DMS53 (cell line): ENCODE measurements around the gene LRP11.
"Not testable (repeated sequence)": the region's sequence is repeated elsewhere in the genome, so short reads cannot be mapped to it uniquely, and the experiment has no call there.

Source experiments
- DNase-seq: peaks from one replicate; lab custom pipeline; 2025; lab: John Stamatoyannopoulos, UW

LRP11 gene

DNA sequence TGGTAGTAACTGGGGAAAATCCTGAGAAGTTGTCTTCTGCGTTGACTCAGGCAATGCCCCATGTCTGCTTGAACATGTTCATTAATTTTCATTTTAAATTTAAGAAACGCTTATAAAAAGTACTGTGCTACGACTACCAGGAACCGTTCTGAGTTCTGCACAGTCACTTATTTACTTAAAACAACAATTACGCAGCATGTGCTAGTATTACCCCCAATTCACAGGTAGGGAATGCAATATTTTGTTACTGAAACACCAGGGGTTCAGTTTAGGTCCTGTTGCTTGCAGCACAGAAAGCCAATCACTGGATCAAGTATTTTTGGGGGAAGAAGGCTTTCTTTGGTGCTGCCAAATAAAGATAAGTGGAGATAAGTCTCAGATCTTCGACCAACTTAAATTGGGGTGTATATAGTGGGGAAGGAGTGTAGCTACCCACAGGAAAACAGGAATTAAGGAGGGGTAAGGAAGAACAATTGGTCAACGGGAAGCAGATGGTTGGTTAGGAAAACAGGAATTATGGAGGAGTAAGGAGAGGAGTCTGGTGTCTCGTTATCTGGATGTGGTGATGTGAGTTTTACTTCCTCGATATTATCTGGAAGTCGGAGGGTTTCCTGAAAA lies 5.2 kb upstream of the LRP11 start:
- no peak for DNase-seq

DNA sequence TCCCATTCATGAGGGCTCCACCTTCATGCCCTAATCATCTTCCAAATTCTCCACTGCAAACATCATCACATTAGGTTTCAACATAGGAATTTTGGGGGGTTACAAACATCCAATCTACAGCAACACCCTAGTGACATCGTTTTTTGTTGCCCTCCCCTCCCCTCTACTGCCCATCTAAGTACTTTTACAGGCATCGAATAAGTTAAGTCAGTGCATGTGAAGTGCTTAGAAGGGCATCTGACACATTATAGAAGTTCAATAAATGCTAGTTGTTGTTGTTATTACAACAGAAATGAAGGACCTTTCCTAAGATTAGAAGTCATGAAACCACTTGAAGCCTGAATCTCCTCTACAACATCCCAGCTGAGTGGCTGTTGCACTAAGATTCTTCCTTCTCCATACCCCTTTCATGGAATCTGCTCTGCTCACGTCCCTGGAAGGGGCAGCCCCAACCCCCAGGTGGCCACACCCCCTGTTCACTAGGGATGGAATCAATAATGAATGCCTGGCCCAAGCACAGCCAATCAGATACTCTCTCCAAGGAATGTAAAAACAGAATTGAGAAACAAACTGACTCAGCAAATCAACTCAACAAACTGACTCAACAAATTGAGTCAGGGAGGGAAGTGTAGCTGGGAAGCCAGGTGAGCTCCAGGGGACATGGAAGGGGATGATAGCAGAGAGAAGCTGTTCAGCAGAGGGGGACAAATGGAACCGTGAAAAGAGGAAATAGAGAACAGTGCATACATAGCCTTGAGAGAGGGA lies 3.9 kb upstream of the LRP11 start:
- DNase-seq = no peak

DNA sequence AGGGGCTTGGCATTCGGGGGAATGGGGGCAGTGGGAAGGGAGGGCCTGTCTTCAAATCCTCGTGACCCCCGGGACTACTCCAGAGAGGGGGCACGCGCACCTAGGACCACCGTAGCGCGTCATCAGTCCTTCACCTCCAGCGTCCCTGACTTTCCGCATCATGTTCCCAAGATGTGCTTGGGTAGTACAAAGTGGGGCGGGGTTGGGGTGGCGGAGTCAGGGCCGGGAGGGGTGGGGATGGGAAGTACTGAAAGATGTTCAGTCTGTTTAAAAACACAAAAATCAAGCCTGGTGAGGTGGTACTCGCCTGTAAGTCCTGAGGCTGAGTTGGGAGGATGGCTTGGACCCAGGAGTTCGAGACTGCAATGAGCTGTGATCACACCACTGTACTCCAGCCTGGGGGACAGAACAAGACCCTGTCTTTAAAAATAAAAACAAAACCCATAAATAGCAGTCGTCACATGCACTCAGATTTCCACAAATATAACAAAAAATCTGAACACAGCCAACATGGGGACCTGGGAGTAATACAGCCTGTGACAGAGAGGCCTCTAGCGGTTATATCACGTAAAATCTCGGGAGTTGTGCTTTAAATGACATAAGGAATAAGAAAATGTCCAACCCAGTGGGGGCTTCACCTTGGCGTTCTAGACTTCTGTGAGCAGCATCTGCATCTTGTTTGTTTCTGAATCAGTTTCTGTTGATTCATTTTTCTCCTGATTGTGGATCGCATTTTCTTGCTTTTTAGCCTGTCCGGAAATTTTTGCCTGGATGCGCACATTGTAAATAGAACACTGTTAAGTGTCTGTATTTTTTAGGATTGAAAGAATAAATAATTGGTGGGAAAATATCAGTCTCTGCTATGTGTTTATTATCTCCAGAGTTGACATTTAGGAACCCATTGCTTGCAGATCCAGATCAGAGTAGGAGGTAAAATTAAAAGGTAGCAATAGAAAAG lies 698 bp upstream of the LRP11 start:
- DNase-seq = peak; percentile 83

DNA sequence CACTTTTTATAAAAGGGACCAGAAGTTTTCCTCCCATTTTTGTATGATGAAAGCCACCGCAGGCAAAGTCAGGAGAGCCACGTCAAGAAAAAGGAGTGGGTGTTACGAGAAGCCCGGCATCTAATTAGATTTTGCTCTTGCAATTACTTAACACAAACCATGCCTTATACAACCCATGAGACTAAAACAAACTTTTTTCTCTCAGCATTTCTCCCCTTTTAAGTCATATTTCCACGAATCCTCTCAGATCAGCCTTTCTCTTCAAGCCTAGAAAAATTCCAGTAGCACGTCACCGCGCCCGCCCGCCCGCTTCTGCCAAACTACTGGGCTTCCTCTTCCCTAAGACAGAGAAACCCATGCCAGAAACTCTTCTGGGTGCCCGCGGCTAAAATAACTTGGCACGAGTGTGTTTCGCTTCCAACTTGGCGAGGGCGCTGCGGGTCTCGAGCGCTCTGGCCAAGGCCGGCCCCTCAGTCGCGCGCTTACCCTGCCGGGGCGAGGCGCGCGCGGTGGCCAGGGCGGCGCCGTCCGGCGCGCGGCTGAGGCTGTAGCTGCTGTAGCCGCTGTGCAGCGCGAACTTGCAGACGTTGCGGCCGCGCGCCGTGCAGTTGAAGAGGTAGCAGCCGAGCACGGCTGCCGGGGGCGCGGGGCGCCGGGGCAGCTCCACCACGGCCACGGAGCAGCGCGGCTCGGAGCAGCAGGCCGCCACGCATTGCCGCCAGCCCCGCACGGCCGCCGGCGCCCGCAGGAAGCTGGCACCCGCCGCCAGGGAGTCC lies 1.0 kb downstream of the LRP11 start:
- DNase-seq = peak; percentile 77

DNA sequence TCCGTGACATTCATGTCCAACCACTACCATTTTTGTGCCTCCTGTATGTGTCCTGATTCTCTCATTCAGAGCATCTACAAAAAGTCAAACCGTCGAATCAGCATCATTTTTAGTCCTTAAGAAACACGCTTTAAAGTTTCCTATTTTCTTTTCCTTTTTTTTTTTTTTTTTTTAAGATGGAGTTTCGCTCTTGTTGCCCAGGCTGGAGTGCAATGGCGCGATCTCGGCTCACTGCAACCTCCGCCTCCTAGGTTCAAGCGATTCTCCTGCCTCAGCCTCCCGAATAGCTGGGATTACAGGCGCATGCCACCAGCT lies 1.8 kb downstream of the LRP11 start:
- not testable (repeated sequence) for DNase-seq

DNA sequence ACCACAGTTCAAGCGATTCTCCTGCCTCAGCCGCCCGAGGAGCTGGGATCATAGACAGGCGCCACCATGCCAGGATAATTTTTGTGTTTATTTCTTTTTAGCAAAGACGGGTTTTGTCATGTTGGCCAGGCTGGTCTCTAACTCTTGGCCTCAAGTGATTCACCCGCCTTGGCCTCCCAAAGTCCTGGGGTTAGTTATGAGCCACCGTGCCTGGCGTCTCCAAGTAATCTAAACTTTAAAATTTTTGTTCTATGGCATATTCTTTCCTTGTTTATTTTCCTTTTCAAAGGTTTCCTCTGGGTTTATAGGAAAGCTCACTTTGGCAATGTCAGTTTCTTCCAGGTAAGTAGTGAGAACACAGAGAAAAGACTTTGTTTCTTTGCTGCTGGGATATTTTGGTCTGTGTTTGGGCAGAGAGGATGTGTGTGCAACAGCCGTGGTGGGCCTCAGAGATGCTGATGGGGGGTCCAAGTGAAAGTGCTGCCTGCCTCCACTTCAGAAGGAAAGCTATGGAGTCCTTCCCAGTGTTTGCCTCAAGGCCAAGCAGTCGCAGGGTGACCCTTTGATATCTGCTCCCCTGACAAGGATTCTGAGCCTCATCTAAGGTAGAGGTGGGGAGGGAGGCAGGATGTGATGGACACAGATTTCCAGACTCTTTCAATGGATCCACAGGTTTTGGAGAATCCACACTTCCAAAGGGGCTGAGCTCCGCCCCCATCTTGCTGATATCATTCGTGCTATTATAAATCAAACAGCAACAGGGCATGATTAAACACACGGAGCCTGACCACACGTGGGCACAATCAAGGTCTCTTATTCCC lies 2.3 kb downstream of the LRP11 start:
- peak; percentile 25 for DNase-seq

DNA sequence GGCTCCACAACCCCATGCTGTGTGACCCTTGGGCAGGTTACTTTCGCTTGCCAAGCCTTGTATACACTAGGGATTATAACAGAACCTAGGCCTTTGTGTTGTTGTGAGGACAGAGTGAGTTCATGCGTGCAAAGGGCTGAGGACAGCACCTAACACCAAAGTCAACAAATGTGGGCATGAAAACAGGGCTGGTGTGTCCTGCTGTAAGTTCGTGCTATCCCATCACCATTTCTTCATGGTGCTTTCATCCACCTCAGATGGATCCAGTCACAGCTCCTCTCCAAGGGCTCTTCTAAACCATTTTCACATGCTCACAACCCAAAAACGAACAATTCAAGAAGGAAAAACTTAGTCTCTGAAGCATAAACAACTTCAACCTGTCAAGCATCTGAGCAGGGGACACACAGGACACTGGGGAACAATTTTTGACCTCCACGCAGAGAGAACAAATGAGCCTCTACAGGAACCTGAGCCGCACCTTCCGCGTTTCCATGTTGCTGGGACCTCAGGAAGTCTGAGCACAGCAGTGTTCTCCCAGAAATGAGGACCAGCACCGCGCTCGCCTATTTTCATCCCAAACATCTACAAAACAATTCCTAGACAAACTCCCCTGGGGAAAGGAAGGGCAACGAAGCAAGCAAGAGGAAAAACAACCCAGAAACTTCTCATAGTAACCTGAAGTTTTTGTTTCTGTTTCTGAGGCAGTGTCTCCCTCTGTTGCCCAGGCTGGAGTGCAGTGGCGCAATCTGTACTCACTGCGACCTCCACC lies 3.1 kb downstream of the LRP11 start:
- peak; percentile 95 for DNase-seq

DNA sequence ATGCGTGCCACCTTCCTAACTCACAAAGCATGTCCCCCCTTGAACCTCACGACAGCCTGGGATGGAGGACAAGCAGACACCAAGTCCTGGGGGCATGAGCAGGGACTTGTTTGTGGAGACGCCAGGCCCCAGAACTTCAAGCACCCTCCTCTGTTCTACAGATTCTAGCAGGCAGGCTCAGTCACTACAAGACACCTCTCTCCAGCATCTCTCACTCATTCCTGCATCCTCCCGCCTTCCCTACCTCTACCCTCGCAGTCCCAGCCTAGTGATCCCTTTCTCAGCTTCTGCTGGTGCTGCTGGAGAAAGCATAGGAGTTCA lies 3.7 kb downstream of the LRP11 start:
- no peak for DNase-seq

DNA sequence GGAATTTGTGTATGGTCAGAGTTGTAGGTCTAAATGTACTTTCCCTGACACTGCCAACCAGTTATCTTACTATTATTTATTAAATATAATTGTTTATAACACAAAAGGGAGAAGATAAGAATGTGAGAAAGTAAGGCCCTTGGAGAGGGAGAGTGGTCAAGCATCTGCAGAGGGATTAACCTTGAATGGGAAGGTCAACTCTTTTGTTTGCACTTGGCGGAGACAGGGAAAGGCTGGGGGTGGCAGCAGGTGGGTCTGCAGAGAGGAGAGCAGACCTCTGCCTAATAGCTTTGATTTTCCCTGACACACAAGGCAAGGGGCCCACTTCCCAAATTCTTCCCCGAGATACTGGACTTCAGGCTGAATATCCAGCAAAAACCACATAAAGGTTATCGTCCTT lies 4.2 kb downstream of the LRP11 start:
- DNase-seq = peak; percentile 50

DNA sequence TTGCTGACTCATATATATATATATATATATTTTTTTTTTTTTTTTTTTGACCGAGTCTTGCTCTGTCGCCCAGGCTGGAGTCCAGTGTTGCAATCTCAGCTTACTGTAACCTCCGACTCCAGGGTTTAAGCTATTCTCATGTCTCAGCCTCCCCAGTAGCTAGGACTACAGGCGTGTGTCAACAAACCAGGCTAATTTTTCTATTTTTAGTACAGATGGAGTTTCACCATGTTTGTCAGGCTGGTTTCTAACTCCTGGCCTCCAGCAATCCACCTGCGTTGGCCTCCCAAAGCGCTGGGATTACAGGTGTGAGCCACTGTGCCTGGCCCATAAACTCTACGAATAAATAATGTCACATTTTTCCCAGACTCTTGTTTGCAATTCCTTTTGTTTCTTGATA lies 4.8 kb downstream of the LRP11 start:
- peak; percentile 85 for DNase-seq

DNA sequence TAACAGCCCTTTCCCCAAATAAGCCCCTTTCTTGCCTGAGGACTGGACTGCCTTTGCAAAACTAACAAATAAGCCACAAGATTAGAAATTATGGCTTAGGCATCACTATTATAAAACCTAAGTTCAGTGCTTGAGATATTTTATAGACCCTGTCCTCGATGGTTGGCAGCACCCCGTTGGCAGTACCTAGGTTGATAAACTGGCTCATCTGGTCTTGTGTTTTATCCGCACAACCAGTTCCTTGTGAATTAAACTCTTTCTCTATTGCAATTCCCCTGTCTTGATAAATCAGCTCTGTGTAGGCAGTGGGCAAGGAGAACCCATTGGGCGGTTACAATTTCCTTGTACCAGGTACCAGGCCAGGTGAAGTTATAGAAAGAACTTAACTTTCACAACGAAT lies 6.6 kb downstream of the LRP11 start:
- DNase-seq = no peak

DNA sequence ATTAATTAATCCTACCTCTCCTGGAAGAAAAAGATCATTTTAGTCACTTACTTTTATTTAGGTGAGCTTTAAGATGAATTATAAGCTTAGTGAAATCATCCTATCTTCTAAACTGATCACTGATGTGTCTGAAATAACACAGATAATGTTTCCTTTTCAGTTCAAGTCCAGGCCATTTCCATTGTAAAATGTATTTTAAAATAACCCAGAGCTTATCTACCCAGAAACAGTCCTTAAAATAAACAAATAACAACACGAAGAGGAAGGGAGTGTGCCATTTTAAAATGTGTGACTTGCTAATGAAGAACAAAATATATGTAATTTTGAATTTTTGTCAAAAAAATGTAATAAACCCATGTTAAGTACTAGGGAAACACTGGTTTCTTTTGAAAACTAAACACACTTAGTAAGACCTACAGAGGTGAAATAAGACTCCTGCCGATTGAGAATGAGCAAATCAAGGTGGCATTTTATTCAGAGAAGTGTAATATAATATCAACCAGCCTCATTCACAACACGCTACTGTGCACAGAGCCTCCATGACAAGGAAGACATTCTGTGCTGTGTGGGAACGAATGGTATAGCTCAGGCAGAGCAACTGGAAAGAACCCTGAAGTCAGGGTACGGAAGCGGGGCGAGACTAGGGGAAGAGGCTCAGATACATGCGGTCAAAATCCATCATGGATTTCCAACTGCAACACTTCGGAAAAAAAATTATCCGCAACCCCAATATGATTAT lies 7.7 kb downstream of the LRP11 start:
- DNase-seq = no peak

DNA sequence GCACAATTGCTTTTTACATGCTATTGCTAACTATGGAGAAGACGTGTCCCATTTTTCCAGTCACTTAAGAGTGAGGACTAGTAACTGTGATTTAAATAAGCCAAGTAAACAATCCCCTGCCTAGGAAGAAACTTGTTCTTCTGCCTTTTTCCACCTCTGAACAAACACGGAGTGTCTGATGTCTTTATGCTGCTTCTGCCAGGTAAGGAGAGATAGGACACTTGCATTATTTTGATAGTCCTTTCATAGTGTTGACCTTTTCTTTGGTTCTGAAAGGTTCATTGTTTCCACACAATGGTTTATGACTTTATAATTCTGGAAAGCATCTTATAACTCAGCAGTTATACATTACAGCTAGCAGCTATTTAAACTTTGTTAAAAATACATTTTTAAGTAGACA lies 8.4 kb downstream of the LRP11 start:
- peak; percentile 60 for DNase-seq

DNA sequence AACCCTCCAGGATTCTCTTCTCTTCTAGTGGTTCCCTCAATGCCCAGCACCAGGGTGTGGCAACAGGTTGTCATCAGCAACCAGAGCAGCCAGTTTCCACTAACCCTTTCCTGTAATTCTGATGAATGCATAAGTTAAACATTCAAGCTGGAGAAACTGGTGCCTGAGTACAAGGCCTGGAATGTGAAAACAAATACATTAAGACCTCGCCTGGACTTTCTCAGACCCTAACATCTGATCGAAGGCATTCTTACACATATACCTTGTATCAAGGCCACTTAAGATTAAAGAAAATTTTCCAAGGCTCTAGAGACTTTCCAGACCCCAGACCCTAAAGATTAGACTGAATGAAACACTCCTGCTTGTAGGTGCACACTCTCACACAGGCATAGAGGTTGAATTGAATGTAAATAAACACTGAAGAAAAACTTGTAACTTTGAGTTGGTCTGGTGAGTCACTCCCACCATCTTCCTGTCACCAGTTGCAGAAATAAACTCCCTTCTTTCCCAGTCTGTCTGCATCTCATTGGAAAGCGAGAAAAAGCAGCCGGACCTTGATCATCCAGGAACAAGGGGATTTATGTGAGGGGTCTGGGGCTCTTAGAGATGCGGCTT lies 9.0 kb downstream of the LRP11 start:
- DNase-seq = peak; percentile 53

DNA sequence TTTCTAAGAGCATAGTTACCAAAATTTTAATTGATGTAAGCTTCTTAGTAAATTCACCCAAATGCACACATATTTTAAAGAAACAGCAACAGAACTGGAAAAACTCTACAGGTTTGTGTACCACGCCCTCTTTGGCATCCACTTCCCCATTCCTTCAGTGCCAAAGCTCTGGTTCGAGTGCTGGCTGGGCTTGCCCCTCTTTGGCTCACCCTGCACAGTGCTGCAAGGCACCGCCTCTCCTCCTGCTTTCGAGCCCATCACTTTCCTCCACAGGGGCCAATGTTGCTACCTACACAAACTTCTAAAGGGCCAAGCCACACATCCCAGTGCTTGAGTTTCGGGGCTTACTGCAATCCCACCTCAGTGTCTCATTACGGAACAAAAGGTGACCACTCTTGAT lies 9.6 kb downstream of the LRP11 start:
- DNase-seq = peak; percentile 17

DNA sequence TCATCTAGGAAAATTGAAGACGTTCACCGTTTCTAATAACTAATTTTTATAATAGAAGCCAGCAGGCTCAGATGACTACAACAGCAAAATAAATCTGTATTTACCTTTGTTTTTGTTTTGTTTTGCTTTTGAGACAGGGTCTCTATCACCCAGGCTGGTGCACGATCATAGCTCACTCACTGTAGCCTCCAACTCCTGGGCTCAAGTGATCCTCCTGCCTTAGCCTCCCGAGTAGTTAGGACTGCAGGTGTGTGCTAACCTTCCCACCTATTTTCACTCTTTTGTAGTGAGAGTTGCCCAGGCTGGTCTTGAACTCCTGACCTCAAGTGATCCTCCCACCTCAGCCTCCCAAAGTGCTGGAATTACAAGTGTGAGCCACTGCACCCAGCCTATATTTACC lies 10.1 kb downstream of the LRP11 start:
- DNase-seq = not testable (repeated sequence)

DNA sequence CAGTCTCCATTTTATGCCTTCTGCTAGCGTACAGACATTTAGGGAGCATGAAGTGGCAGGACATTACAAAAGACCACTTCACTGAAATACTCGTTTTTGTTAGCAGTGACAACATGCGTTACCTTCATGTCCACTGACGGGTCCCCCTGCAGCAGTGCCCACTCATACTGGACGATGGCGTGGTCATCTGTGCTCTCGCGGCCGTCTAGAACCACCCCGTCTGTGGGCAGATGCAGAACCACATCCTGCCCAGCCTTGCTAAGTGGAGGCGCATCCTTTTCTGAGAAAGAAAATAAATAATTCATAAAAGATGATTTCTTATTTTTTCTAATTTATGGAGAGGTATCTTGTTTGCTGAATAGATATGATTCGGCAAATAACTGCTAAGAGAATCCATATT lies 11.3 kb downstream of the LRP11 start:
- DNase-seq = peak; percentile 22

DNA sequence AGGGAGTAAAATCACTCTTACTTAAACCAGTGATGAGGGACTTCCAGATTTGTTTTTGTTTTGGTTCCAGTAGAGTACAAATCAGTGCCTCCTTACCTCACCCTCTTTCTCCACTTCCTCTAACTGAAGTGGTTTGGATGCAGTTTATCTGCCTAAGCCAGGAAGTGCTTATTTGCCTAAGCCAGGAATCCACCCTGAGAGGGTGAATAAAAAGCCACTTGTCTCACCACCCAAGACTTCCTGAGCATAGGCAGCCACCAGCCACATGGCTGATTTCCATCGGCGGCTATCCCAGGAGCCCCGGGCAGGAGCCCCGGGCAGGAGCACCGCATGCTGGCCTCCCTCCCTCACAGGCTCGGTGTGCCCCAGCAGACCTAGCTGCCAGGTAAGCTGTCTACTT lies 12.0 kb downstream of the LRP11 start:
- peak; percentile 90 for DNase-seq

DNA sequence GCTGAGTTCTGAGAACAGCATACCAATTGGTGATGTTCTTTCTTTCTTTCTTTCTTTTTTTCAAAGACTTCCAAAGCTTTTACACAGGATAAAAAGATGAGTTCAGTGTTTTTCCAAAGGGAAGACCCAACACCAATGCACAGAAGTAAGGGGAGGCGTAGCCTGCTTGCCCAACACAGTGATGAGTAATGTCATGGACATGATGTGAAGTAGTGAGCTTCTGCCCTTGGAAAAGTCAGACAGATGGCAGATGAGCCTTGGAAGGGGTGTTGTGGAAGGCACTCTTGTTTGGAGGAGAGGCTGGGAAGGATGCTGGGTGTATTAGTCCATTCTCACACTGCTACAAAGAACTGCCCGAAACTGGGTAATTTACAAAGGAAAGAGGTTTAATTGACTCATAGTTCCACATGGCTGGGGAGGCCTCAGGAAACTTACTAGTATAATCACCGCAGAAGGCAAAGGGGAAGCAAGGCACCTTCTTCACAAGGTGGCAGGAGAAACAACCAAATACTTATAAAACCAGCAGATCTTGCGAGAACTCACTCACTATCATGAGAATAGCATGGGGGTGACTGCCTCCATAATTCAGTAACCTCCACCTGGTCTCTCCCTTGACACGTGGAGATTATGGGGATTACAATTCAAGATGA lies 12.6 kb downstream of the LRP11 start:
- DNase-seq = peak; percentile 4
